Astrocyte (in vitro differentiated cells and primary cell): ENCODE measurements around the gene POR.

Experiments used
- EZH2 ChIP-seq: IDR thresholded peaks from 2 replicates; pipeline ENCODE4 v1.6.1; 2012; ENCODE audit warnings: mild to moderate bottlenecking, low read length, inconsistent platforms; ENCODE audit not compliant: insufficient read depth
- TF ChIP-seq, protein P1 (sequence below): IDR thresholded peaks from 2 replicates; pipeline ENCODE4 v1.5.1; 2011; ENCODE audit warnings: low read depth, mild to moderate bottlenecking, inconsistent platforms, low read length, moderate library complexity; ENCODE audit not compliant: insufficient read depth

DNA sequence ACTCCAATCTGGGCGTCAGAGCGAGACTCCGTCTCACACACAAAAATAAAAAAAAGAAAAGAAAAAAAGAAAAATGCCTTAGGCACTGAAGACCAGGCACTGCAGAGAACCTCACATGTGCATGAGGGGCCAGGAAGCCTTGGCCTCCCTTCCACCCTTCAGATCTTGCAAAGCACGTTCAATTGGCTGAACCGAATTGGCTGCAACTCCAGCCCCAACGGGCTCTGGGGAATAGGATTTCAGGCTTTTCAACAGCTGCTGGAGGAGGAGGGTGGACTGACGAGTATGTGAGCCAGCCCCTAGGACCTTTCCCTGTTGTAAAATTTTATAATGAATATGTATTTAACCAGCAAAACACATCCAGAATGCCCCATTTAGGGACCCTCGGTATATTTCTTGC, 62.8 kb downstream of the POR start:
- TF ChIP-seq, protein P1, sequence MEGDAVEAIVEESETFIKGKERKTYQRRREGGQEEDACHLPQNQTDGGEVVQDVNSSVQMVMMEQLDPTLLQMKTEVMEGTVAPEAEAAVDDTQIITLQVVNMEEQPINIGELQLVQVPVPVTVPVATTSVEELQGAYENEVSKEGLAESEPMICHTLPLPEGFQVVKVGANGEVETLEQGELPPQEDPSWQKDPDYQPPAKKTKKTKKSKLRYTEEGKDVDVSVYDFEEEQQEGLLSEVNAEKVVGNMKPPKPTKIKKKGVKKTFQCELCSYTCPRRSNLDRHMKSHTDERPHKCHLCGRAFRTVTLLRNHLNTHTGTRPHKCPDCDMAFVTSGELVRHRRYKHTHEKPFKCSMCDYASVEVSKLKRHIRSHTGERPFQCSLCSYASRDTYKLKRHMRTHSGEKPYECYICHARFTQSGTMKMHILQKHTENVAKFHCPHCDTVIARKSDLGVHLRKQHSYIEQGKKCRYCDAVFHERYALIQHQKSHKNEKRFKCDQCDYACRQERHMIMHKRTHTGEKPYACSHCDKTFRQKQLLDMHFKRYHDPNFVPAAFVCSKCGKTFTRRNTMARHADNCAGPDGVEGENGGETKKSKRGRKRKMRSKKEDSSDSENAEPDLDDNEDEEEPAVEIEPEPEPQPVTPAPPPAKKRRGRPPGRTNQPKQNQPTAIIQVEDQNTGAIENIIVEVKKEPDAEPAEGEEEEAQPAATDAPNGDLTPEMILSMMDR = no peak
- TF ChIP-seq EZH2 = no peak
